NCI-H460 (cell line): ENCODE measurements around the gene WFDC10B. TPM values are rescaled to one million over a fixed set of nuclear protein-coding genes. Genes with fewer than 3 reads are reported as not detected.
"Not testable (repeated sequence)": the region's sequence is repeated elsewhere in the genome, so short reads cannot be mapped to it uniquely, and the experiment has no call there.

Experiments
- DNase-seq: peaks from one replicate; pipeline ENCODE4 v3.0.0-alpha.2; 2016; ENCODE audit warnings: low read depth; ENCODE audit errors: extremely low read depth
- small RNA-seq, 2 experiments: library from RNA; depleted of rRNA; stranded (forward); fragments of <200 nt; gene quantifications; one replicate each; pipeline ENCODE3, GENCODE V24; 2014
- total RNA-seq: library from RNA; depleted of rRNA; stranded (reverse); fragments of >200 nt; shearing (Covaris generic); gene quantifications from 2 replicates; pipeline ENCODE4 v1.2.3, GENCODE V29; 2014; rRNA removed

Gene WFDC10B
- total RNA-seq, 1 experiment from 2014 or later: not detected

GRCh38 chr20:45649312-45649863 lies 55.4 kb downstream of the WFDC10B start:
- no peak for DNase-seq

- no peak for DNase-seq
These were observed 57.3 kb downstream of the WFDC10B start for GRCh38 chr20:45647441-45648050.

- DNase-seq: no peak
These were observed 57.9 kb downstream of the WFDC10B start for GRCh38 chr20:45646875-45647274.

- DNase-seq: not testable (repeated sequence)
These were observed 59.0 kb downstream of the WFDC10B start for GRCh38 chr20:45645869-45646268.

- not testable (repeated sequence) for DNase-seq
These were observed 63.7 kb downstream of the WFDC10B start for GRCh38 chr20:45641076-45641475.

- DNase-seq: no peak
These were observed 65.1 kb downstream of the WFDC10B start for GRCh38 chr20:45639687-45640086.

- no peak for DNase-seq
These were observed 68.3 kb downstream of the WFDC10B start for GRCh38 chr20:45636513-45636912.

Small RNA genes within 50 kb of the gene (small RNA-seq; reads per million reads assigned to genes)
- 0 reads per million in 2 experiments for gene MIR3617
- gene SPINT5P: 0 reads per million in 2 experiments

Other genes starting within 250 kb of the WFDC10B start
- not detected in 2 replicates for gene WFDC2, start 235.3 kb downstream of the WFDC10B start, total RNA-seq
- not detected in 2 replicates for gene SPINT3, start 189.4 kb downstream of the WFDC10B start, total RNA-seq
- gene WFDC6, start 165.5 kb downstream of the WFDC10B start, total RNA-seq: 0.22 TPM in 1 of 2 replicates, not detected in the other
- gene EPPIN, start 157.6 kb downstream of the WFDC10B start, total RNA-seq: not detected in 2 replicates
- not detected in 2 replicates for gene WFDC8, start 125.7 kb downstream of the WFDC10B start, total RNA-seq
- gene WFDC10A, start 75.3 kb downstream of the WFDC10B start, total RNA-seq: not detected in 2 replicates
- gene WFDC9, start 73.7 kb downstream of the WFDC10B start, total RNA-seq: not detected in 2 replicates
- not detected in 2 replicates for gene WFDC11, start 34.8 kb downstream of the WFDC10B start, total RNA-seq
- gene WFDC13, start 3.0 kb downstream of the WFDC10B start, total RNA-seq: not detected in 2 replicates
- gene SPINT4, start 17.3 kb upstream of the WFDC10B start, total RNA-seq: not detected in 2 replicates
- 0.40 and 0.58 TPM in 2 replicates for gene WFDC3, start 86.9 kb upstream of the WFDC10B start, total RNA-seq
- 29.3 and 35.0 TPM in 2 replicates for gene DNTTIP1, start 86.9 kb upstream of the WFDC10B start, total RNA-seq
- gene UBE2C, start 107.6 kb upstream of the WFDC10B start, total RNA-seq: 179 and 182 TPM in 2 replicates
- 0.15 TPM in 1 of 2 replicates, not detected in the other for gene TNNC2, start 122.3 kb upstream of the WFDC10B start, total RNA-seq
- gene SNX21, start 128.8 kb upstream of the WFDC10B start, total RNA-seq: 13.1 and 13.3 TPM in 2 replicates
- gene ACOT8, start 152.4 kb upstream of the WFDC10B start, total RNA-seq: 21.1 and 21.6 TPM in 2 replicates
- gene ZSWIM3, start 152.6 kb upstream of the WFDC10B start, total RNA-seq: 1.6 TPM in 2 replicates
- 11.2 and 11.4 TPM in 2 replicates for gene ZSWIM1, start 176.2 kb upstream of the WFDC10B start, total RNA-seq
- 0.75 TPM in 1 of 2 replicates, not detected in the other for gene SPATA25, start 182.6 kb upstream of the WFDC10B start, total RNA-seq
- gene NEURL2, start 186.2 kb upstream of the WFDC10B start, total RNA-seq: 1.4 and 1.5 TPM in 2 replicates
- 80.3 and 81.6 TPM in 2 replicates for gene CTSA, start 186.3 kb upstream of the WFDC10B start, total RNA-seq
- gene PLTP, start 207.1 kb upstream of the WFDC10B start, total RNA-seq: 116 and 122 TPM in 2 replicates
- gene PCIF1, start 229.7 kb upstream of the WFDC10B start, total RNA-seq: 10.7 and 13.2 TPM in 2 replicates